GM18502 (cell line): Measurements from ENCODE around the gene MICALL2.

ENCODE experiments used
- ATAC-seq: cut with Tn5 transposase; IDR thresholded peaks from one replicate; pipeline ENCODE4 v1.9.1; 2021; ENCODE audit warnings: mild to moderate bottlenecking; ENCODE audit not compliant: unreplicated experiment, poor library complexity

MICALL2 gene

DNA sequence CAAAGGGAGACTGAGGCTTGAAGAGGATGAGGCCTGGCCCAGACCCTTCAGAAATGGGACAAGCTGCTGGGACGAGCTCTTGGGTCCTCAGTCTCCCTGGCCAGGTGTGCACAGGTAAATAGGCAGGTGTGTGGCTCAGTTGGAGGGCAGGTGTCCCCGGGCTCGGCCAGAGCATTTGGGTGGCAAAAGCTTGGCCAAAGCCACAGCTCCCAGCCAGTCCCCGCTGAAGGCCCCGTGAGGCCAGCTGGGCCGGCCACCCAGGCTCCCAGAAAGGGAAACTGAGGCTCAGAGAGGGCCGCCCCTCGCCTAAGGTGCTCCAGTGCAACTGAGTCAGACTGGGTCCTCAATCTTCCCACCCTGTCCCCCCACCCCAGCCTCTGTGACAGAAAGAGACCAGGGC is 37.3 kb downstream of the MICALL2 start:
- ATAC-seq = no peak

DNA sequence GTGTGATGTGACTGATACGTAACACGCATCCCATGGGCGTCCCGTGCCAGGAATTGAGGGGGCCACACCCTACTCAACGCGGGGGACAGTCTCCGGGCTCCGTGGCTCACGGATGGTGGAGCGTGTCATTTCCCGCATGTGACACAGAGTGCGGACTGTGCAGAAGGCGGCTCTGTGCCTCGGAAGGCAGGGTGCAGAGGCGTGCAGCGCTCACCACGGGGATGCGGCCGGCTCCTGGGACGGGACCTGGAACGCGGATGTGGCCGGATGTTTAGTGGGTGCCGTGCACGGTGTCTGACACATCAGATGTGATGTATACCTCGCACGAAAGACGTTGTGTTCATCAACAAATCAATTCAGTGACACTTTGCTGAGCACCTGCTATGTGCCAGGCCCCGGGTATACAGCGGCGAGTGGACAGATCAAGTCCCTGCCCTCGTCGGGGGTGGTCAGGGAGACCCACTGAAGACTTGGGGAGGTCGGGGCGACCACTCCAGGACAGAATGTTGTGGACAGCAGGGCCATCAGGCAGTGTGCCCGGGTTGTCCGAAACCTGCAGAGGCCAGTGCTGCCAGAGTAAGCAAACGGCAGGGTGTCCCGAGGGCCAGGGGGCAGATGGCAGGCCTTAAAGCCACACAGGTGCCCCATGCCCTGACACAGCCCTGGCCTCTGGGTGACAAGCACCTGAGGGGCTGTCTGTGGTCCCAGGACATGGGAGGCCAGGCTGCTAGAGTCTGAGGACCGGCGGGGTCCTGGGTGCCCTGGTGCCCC is 38.1 kb downstream of the MICALL2 start:
- no peak for ATAC-seq

DNA sequence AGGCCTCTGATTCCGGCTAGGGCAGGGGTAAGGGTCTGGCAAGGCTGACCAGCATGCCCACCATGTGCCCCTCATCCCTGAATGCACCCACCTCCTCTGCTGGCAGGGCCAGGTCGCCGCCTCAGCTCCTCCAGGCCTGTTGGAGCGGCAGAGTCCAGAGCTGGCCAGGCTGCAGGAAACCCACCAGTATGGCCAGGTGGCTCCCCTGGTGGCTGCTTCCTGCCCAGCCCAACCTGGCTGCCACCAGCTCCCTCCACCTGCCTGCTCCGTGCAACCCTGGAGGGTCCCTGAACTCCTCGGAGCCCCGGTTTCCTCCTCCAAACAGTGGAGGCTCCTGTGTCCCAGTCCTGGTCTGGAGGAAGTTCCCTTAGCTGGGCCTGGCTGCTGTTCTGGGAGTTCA is 39.6 kb downstream of the MICALL2 start:
- no peak for ATAC-seq

DNA sequence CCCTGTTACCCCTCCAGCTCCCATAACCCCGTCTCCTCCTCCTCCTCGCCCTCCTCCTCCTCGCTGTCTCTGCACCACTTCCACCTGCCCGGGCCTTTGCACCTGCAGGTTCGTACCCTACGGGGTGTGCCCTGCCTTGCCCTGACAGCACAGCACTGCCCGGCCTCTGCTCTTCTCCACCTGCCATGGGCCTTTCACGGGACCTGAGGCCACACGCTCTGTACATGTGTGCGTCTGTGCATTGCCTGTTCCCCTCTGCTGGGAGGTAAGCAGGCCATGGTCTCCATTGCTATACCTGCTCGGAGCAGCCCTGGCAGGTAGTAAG is 40.0 kb downstream of the MICALL2 start:
- no peak for ATAC-seq

DNA sequence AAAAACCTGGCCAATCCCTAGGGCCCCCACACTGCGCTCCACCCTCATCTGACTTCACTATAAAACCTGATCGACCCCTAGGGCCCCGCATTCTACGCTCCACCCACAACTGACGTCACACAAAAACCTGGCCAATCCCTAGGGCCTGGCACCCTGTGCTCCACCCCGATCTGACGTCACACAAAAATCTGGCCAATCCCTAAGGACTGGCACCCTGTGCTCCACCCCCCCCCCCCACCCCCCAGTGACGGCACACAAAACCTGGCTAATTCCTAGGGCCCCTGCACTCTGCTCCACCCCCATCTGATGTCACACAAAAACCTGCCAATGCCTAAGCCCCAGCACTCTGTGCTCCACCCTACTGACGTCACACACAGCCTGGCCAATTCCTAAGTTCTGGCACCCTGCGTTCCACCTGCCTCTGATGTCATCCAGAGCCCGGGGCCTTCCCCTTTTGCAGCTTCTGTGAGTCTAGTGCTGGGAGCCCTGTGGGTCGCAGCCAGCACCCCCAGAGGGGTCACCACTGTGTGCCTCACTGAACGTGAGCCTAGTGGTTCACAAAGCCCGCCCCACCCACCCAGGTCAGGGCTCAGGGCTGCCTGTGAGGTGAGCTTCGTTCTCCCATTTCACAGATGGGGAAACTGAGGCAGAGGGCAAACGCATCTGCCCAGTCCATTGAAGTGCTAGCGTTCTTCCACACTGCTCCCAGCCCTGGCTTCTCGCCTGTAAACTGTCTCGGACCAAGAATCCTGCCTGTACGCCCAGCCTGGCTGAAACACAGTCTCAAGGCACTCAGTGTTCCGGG is 40.6 kb downstream of the MICALL2 start:
- ATAC-seq = no peak

DNA sequence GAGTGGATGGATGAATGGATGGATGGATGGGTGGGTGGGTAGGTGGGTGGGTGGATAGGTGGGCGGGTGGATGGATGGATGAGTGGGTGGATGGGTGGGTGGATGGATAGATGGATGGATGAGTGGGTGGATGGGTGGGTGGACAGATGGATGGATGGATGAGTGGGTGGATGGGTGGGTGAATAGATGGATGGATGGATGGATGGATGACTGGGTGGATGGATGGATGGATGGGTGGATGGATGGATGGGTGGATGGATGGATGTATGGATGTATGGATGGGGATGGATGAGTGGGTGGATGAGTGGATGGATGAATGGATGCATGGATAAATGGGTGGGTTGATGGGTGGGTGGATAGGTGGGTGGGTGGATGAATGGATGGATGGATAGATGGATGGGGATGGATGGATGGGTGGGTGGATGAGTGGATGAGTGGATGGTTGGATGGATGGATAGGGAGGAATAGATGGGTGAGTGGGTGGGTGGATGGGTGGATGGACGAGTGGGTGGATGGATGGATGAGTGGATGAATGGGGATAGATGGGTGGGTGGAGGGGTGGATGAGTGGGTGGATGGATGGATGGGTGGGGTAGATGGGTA is 43.8 kb downstream of the MICALL2 start:
- no peak for ATAC-seq

DNA sequence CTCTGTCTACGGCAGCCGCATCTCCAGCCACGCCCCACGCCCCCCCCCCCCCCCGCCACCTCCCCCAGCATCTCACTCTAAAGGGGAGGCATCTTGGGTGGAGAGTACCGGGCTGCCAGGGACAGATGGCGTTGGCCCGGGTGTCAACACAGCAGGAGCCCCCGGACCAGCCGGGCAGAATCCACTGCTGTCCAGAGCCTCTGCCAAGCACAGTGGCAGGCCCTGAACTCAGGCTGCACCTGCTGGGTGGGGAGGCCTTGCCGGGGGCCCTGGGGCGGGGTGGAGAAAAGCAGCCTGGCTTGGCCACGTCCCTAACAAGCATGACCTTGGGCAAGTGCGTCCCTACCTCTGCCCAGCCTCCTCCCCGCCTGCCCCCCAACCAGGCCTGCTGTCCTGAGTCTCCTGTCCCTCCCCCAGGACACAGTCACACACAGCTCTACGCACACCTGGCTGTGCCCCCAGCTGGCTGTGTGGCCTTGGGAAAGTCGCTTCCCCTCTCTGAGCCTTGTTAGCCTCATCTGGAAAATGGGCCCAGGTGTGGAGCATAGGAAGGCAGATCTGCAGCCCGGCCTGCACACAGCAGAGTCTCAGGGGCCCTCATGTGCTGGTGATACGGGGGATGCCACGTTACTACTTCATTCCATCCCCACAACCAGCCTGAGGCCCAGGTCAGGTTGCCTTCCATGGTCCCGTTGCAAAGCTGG is 45.2 kb downstream of the MICALL2 start:
- ATAC-seq = no peak

DNA sequence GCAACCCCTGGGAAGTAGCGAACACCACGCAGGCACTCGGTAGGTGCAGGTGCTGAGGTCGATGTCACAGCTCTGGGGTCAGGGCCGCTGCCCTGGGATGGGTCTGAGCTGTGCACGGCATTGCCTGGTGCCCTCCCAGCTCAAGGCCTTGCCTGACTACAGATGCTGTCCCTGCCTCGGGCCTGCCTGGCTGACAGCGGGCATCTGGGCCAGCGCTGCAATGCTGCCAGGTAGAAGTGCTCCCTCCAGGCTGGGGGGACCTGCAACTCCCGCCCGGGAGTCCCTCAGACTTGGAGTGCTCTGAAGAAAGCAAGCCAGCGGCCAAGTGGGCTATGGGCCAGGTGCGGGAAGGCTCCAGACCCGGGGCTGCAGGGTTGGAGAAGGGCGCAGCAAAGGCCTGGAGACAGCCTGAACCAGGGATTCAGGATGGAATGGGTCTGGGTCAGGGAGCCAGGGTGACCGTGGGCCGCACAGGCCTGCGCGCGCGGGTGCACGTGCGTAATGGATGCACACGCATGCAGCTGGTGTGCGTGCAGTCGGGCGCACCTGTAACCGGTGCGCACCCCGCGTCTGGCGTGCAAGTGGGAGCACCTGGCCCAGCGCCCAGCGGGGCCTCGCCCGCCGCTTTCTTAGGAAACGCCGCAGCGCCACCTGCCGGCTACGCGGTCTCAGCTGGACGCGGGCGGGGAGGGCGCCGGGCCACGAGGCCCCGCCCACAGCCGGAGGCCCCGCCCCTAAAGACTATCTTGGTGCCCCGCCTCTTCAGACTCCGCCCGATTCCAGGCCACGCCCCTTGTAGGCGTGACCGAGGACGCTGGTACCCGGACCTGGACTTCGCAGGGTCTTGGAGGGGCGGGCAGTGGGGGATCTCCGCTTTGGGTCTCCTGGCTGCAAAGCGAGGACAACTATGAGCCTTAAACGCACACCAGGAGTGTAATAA is 46.7 kb downstream of the MICALL2 start:
- ATAC-seq = peak; percentile 67

DNA sequence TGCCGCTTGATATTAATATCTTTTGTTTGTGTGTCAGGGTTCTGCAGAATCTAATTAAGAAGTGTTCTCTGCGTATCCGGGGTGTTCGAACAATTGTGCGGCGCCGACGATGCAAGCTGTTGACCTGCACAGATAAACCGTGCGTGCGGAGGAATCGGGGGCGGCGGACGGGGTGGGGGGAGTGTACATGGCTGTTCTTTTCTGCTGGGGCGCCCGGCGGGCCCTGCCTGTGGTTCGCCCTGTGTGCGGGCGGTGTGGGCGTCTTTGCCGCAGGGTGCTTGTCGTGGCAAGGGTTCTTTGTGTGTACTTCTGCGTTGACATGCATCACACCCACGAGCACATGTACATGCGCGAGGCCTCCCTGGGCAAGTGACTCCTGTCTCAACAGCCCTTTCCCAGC is 47.9 kb downstream of the MICALL2 start:
- ATAC-seq = no peak

DNA sequence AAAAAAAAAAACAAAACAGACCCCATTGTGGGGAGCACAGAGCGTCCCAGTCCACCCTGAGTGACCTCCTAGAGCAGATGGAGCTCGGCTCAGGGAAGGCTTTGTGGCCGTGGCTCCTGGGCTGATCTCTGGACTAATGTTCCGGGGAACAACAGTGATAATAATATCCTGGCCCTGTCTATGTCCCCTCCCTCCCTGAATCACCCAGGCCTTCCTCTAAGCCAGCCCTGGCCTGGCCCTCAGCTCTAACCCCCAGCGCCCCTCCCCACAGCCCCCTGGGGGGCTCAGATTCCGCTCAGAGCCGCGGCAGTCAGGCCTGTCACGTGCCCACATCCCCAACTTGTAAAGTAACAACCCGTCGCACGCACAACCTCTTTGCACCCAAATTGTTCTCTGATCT is 48.3 kb downstream of the MICALL2 start:
- no peak for ATAC-seq

DNA sequence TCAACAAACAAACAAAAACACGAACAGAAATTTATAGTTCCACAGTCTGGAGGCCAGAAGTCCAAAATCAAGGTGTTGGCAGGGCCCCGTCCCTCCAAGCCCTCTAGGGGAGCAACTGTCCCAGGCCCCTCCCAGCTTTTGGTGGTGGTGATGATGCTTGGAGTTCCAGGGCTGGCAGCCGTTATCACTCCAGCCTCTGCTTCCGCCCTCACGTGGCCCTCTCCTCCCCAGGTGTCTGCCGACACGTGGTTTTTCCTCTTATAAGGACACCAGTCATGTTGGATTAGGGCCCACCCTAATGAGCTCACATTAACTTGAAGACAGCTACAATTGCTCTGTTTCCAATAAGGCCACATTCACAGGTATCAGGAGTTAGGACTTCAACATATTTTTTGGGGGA is 49.7 kb downstream of the MICALL2 start:
- ATAC-seq = no peak

DNA sequence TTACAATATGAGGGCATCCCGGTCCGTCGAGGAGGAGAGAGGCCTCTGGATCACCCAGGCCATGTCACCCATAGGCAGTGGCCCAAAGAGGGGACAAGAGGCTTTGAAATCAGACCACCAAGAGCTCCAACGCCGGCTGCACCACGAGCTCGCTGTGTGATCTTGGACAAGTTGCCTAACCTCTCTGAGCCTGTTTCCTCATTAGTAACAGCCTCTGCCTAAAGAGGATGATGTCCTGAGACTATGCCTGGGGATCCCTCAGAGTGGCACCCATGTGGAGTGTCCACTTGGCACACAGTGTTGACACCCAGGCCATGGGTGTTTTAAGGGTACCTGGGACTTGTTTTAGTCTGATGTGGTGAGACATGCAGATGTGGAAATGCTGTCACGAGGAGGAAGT is 50.8 kb downstream of the MICALL2 start:
- no peak for ATAC-seq

DNA sequence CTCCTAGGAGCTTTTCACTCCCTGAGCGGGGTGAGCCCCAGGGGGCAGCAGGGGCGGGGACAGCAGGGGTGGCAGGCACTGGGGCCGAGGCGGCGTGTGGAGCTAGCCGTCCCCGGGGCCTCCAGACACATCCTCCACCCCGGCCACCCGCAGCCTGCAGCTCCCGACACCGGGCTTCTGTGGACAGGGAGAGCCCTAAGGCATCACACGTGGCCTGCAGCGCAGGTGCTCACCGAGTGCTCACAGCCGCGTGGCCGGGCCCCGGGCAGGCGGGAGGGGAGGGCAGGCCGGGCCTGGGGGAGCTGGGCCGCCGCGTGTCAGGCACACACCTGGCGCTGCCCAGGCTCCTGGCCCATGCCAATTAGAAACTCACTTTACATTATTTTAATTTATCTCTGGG is 51.4 kb downstream of the MICALL2 start:
- ATAC-seq = no peak

DNA sequence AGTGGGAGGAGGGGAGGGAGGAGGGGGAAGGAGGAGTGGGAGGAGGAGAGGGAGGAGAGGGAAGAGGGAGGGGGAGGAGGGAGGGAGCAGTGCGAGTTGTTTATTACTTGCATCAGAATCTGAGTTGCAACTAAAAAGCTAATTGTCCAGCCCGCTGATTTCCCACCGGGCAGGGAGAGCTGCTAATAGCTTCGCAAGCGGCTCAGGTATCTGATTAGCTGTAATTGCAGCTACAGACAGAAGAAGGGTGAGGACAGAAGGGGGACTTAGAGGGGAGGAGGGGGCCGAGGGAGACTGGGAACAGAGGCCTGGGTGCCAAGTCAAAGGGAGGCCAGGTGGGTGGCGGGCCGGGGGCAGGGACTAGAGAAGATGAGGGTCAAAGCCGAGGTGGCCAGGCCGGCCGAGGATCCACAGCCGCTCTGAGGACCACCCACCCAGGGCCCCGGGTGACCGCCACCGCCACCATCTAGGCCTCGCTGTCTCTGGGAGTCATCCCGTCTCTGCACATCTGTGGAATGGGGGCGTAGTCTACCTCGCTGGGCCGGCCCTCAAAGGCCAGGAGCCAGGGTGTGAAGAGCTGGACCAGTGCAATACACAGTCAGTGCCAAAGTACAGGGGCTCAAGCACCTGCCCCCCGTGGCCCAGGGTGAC is 54.2 kb downstream of the MICALL2 start:
- ATAC-seq = no peak

DNA sequence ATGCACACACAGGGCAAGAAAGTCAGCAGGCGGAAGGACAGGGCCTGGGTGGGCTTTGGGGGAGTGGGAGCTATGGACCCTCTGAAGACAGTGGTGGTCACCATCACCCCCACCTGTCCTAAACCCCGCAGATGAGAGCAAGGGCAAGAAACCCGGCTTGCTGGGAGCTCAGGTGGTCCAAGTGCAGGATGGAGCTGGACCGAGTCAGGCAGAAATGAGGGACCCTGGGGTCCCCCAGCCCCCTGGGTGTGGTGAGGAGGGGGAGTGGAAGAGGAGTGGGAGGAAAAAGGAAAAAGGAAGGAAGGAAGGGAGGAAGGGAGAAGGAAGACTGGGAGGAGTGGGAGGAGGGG is 54.8 kb downstream of the MICALL2 start:
- no peak for ATAC-seq

DNA sequence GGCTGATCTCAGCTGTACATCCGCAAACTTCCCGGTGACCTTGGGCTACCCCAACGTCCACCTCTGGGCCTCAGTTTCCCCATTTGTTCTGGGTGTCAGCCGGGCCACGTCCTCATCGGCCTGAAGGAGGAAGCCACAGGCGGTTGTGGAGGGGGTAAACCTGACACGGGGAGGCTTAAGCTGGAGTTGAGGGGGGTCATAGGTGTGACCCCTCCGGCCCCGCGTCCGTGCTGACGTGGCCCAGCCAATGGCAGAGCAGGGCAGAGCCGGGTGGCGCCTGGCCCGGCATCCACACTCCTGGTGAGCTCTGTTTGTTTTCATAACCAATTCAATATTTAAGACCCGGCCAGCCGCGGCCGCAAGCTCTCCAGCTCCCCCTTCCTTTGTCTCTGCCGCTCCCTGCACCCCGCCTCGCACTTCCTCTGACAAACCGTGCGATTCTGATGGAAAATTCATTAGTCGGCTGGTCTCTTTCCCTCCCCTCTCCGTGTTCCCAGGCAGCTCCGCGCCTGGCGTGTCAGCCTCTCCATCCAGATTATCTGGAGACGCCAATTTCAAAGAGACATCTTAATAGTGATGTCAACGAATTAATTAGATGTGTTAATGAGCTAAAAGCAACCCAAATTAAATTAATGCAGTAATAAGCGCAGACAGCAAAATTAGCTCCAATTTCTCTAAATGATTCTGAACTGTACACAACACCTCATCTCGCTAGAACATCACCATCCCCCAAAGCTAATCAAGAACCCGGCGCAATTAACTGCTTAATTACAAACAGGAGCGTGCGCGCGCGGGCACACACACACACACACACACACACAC is 55.4 kb downstream of the MICALL2 start:
- no peak for ATAC-seq

DNA sequence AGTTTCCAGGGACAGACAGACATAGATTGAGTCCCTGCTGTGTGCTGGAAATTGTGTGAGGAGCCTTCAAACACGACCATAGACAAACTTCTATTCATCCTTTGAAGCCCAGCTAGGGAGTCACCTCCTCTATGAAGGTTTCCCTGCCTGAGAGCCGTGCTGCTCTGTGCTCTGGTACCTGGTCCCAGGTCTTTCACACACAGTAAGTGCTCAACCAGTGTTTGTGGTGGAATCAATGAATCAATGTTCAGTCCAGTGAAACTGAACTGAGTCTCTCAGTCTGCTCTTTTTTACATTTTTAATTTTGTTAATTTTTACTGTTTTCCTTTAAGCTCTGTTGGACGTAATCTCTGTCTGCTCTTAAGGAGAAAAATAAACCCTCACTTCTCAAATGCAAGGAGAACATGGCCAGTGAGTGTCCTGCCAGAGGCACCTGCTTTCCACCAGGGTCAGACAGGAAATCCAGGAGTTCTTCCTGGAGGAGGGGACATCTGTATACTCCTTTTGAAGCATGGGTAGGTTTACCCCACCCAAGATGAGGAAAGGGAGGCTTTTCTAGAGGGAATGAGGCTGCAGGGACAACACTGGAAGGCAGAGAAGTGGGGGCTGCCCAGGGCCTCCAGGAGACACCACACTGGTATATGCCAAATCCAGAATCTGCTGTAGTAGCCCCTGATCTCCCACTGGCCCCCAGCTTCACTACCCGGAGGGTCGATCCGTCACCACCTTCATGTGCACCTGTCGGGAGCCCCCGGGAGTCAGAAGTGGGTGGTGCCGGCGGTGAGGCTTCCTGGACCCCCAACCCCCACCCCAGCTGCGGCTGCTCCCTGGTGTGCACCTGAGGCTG is 56.3 kb downstream of the MICALL2 start:
- no peak for ATAC-seq
